Stimulated activated CD8-positive, alpha-beta memory T cell treated with anti-CD3 and anti-CD28 coated beads, Interleukin-12 subunit alpha, Interleukin-12 subunit beta, amount 100 ng/mL, for 24 hours (primary cell): ENCODE results near the gene SLC25A12.
"Not testable (repeated sequence)": the region's sequence is repeated elsewhere in the genome, so short reads cannot be mapped to it uniquely, and the experiment has no call there.

Experiments
- DNase-seq: peaks from one replicate; pipeline ENCODE4 v3.0.0-alpha.2; 2020; ENCODE audit errors: extremely low read depth

The SLC25A12 gene

GRCh38 chr2:171893824-171894611, at the start of gene SLC25A12:
Gene SLC25A12 (minus strand): TSS chr2:171894244. CDS start chr2:171894214, 30 bp downstream.
- DNase-seq = peak; percentile 38

DNA sequence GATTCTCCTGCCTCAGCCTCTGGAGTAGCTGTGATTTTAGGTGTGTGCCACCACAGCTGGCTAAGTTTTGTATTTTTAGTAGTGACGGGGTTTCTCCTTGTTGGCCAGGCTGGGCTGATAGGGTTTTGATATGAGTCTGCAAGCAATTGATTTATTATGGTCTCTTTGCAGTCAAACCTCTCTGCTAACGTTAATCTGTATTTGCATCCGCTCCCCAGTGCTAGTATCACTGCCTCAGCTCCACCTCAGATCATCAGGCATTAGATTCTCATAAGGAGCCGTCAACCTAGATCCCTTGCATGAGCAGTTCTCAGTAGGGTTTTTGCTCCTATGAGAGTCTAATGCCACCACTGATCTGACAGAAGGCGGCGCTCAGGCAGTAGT, 47.3 kb upstream of the SLC25A12 start:
- no peak for DNase-seq

- no peak for DNase-seq
Measured at GRCh38 chr2:171939743-171940071, 45.7 kb upstream of the SLC25A12 start.

GRCh38 chr2:171939058-171939742, 45.2 kb upstream of the SLC25A12 start:
- no peak for DNase-seq

DNA sequence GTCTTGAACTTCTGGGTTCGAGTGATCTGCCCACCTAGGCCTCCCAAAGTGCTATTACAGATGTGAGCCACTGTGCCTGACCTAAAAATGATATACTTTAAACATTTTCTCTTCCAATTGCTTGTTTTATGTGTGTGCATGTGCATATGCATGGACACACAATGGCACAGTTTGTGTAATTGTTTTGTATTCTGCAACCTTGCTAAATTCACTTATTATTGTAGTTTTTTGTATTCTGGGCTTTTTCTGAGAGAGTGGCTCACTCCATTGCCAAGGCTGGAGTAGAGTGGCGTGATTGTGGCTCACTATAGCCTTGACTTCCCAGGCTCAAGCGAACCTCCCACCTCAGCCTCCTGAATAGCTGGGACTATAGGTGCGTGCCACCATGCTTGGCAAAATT, 36.3 kb upstream of the SLC25A12 start:
- no peak for DNase-seq

DNA sequence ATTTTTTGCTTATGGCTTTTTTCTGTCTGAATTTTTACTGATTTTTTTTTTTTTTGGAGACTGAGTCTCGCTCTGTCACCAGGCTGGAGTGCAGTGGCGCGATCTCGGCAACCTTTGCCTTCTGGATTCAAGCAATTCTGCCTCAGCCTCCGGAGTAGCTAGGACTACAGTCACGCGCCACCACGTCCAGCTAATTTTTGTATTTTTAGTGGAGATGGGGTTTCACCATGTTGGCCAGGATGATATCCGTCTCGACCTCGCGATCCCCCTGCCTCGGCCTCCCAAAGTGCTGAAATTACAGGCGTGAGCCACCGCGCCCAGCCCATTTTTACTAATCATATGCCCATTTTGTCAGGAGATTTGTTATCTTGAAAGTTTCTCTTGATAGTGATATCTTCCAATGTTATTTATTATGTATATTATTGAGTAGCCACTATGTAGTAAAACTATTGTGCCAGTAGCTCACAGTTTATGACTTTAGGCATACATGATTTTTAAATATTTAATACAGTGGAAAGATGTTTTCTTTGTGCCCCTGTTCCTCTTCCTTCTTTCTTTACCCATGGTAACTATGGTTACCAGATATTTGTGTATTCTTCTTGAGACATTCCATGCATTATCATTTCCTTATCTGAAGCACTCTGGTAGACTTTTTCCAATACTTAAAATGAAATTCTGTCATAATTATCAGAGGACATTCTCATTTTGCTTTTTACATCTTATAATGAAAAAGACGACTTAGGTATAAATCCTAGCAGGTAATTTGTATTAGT, 30.3 kb upstream of the SLC25A12 start:
- no peak for DNase-seq

DNA sequence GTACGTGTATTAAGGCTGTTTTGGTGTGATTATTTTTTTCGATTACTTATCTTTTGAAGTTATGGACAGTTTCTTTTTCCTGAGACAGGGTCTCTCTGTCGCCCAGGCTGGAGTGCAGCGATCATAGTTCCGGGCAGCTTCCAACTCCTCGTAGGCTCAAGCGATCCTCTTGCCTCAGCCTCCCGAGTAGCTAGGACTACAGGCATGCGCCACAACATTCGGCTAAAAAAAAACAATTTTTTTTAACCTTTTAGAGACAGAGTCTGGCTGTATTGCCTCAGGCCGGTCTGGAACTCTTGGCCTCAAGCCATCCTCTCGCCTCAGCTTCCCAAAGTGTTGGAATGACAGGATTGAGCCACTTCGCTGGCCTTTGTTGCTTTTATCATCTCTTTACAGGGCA, 29.2 kb upstream of the SLC25A12 start:
- DNase-seq = no peak

DNA sequence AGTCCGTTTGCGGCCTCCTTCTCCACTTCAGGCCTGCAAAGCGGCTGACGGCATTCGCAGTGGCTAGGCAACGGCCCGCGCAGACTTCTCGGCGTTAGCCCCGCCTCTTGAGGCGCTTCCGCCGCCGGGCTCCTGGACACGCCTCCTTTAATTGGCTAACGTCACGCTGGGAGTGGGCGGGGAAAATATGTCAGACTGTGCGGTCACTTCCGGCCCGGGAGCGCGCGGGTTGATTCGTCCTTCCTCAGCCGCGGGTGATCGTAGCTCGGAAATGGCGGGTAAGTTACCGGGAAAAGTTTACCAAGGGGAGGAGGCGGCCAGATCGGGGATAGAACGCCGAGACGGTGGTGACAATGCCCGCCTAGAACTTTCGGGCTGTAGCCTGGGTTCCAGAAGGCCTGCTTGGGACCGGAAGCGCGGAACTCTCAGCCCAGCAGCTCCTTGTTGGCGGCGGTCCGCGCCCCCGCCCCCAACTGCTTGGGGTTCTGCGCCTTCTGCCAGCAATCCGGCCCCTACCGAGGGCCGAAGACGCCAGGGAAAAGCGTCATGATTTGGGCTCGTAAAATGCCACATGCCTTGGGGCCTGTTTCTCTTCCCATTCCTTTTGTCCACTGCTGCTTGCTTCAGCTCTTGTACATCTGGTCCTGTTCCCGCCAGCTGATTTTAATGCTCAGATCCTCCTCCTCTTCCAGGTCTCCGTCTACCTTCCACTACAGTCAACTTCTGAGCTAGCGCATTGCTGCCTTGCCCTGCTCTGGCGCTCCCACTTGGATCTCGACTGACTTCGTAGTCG, 28.4 kb upstream of the SLC25A12 start, which contains the start of gene HAT1:
Gene HAT1, plus strand, starts transcription at position 232 of the 793 bp plus-strand sequence. Its CDS starts 40 bp downstream, at position 272.
- peak; percentile 88 for DNase-seq

DNA sequence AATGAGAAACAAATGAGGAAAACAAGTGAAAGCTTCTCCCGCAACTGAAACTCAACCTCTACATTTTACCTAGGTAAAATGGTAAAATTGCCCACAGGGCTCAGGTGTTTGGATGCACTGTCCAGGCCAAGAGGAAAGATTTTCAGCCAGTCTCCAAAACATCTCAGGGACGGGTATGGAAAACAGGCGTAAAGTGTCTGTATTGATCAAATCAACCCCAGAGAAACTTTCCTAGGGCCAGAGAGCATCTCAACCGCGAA, 27.9 kb upstream of the SLC25A12 start:
- DNase-seq = no peak

DNA sequence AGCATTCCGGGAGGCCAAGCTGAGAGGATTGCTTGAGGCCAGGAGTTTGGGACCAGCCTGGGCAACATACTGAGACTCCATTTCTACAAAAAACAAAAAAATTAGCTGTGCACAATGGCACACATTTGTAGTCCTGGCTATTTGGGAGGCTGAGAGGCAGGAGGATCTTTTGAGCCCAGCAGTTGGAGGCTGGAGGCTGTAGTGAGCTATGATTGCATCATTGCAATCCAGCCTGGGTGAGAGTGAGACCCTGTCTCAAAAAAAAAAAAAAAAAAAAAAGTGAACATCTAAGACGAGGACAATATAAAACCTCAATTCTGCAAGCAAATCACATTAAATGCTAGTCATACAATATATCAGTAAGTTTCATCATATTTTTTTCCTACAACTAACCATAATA, 25.4 kb upstream of the SLC25A12 start:
- DNase-seq = no peak

GRCh38 chr2:171913517-171913916, 19.5 kb upstream of the SLC25A12 start:
- DNase-seq = no peak

DNA sequence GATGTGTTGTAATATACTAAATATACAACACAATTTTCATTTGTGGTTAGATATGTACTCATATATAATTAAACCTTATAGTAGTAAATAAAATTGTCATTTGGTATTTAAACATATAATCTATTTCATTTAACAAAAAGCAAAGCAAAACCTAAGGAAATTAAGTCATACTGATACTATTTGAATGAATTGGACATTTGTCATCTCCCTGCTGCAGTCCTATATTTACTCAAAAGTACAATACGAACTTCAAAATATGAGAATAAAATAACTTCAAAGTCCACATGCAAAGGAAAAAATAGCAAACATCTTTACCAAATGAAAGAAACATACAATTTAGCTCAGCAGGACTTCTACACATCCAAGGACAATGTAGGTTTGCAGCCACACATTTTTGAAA, 16.4 kb upstream of the SLC25A12 start:
- no peak for DNase-seq

- DNase-seq = no peak
Measured at GRCh38 chr2:171909266-171909665, 15.2 kb upstream of the SLC25A12 start.

DNA sequence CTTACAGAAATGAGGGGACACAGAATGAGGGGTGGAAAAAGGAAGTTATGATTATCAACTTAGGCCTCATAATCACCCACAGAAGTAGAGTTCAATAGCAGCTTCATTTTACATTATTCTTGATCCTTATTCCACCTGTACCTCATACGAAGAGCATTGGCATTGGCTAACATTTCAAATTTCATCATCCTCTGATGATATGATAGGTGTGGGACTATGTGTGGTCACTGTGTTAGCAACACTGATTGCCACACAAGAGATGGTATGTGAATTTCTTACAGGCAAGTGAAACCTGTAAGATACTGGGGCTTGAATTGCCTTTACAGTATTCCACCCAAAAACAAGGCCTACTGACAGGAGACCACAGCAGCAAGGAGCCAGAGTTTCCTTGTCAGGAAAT, 14.2 kb upstream of the SLC25A12 start:
- DNase-seq = no peak

- no peak for DNase-seq
Measured at GRCh38 chr2:171902840-171903420, 8.9 kb upstream of the SLC25A12 start.

- DNase-seq = not testable (repeated sequence)
Measured at GRCh38 chr2:171899623-171900282, 5.7 kb upstream of the SLC25A12 start.

DNA sequence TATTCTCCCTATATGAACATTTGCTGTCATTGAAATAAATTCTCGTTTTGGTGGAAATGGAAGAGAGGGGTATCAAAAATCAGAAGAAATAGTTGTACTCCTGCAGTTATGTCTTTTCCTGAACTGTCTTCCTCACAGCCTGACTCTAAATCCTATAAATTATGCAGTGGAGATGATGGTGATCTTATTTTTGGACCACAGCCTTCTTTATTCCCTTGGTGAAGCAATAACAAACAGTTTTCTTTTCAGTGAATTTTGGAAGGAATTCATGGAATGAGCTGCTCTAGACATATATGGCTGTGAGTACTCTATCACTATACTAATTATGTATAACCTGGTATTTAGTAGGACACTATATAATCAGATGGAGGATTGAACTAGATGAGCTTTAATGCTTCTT, 1.7 kb upstream of the SLC25A12 start:
- DNase-seq = no peak

GRCh38 chr2:171894612-171894947, 536 bp upstream of the SLC25A12 start:
- DNase-seq = no peak

DNA sequence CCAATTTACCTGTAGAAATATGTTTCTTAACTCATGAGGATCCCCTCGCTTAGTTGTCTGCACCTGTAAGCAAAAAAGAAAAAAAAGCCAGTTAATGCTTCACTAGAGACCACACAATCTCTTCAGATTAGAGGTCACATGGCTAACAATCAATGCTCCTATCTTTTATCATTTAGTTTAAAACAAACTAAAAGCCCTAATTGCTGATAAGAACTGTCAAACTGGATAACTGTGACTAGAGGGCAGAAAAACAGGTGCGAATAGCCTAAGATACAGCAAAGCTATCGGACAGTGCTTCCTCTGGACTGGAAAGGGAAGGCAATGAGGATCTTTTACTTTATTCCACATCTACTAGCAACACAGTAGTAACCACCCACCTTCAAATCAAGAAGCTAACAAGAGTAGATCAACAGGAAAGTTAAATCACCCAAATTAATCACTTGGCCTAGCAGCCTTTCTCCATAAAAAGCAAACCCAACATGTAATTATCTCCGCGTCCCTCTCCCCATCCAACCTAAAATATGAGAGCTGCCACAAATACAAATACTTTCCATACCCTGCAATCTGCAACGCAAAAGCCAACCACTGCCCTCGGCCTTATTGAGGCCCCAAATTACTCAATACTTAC, 734 bp downstream of the SLC25A12 start:
- DNase-seq = no peak

DNA sequence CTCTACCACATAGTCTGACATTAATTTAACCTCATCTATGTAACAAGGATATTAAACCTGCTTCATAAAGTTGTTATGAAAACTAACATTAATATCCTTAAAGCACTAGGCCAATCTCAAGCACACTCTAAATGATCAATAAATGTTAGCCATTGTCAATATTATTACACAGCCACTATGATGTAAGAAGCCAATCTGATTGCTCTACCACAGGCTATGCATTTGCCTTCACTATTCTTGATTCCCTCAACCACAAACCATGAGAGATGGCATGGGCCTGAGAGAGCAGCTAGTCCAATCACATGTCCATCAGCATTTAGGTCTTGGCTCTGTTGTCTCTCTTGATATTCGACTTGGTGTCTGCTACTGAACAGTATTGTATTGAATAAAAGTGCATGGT, 4.2 kb downstream of the SLC25A12 start:
- DNase-seq = no peak

DNA sequence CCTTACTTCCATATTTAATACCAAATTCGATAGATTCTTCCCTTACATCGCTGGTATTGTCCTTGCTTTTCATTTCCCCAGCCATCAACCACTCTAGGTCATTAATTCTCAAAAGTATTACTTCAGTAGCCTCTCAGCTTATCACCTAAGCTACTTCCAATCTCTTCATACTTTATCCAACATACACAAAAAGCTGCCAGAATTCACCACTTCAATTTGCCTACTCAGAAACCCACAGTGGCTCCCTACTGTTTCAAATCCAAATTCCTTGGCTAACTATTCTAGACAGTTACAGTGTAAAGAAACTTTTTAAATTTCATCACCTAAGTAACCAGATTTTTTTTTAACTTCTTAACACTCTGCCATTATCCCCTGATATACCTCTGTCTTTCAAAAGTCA, 4.7 kb downstream of the SLC25A12 start:
- DNase-seq = no peak
